Forelimb muscle (tissue), 1 donor: ENCODE results near the gene FAM174B. TPM values are rescaled to one million over a fixed set of nuclear protein-coding genes. Genes with fewer than 3 reads are reported as not detected.
A peak's percentile ranks its signal among the peaks of the same experiment; 100 is the strongest.

ENCODE experiments used
- DNase-seq: peaks from one replicate; pipeline ENCODE4 v3.0.0-alpha.2; 2013; ENCODE audit warnings: low read depth
- polyA plus RNA-seq: library from polyadenylated mRNA; unstranded; fragments of 120-200 nt; gene quantifications from one replicate; pipeline ENCODE4 v1.2.1, GENCODE V29; 2013; ENCODE audit not compliant: insufficient read length

FAM174B gene
- polyA plus RNA-seq = 18.9 TPM

DNA sequence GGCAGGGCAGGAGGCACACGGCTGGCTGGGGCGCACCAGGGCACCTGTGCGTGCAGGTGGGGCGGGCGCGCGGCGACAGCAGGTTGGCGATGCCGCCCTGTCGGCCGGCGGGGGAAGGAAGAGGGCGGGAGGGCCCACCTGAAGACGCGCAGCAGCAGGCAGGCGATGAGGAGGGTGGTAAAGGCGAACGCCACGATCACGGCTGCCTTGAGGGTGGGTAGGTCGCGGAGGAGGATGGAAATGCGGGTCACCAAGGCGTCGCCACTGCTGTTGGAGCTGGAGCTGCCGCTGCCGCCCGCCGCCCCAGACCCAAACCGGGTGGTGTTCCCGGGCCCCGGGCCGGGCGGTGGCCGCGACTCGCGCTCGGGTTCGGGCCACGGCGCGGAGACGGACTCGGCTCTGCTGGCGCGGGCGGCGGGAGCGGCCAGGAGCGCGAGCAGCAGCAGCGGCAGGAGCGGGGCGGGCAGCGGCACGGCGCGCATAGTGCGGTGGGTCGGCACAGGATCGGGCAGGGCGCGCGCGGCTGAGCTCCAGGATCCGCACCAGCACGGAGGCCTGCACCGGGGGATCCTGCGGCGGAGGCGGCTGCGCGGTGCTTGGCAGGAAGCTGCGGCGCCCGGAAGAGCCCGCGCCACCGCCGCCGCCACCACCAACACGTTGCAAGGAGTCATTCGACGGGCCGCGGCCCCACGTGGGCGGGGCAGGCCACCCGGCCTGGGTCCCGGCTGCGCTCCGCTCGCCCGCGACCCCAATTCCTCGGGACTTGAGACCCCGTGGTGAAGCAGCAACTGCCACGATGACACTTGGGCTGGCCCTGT is at the start of gene FAM174B:
Gene FAM174B, minus strand, starts transcription at position 598 of the 818 bp plus-strand sequence.
- DNase-seq = no peak

DNA sequence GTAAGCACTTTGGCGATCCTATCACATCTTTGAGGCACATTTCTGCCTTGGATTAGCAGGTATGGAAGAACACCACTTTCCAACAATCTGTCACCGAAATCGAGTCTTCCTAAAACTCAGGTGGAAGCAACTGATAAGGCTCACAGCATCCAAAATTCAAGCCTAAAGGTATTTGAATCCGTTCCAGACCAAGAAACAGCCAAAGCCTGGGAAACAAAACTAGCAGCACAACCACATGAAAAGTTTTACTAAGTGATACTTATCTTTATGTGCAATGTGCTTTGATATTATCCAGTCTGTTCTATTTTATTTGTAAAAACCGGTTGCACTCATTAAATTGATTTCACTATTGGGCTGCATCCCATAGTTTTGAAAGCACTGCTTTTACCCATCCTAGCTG is 40.5 kb upstream of the FAM174B start:
- DNase-seq = no peak

DNA sequence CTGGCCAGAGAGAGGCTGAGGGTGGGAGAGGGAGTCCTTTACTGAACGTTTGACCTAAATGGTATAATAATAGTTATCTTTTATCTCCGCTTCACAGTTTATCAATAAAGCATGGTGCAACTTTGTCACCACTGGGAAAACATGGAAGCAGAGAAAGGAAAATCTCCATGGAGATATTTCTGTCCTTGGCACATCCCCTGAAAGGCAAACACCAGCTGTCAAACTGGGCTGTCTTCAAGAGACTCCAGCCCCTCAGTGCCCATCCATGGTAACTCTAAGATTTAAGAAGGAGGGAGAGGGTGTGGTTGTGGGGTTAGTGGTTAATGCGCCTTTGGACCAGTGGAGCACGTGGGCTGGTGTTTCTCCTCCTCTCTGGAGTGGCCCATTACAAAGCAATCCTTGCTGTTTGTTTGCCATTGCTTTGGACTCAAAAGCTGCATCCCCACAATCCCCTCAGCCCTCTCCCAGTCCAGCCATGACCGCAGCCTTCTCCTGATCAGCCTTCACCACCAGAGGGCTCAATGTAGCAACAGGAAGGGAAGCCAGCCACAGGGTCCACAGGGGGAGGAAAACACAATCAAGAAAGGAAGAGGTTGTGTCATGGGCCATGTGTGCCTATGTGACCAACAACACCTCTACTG is 38.2 kb upstream of the FAM174B start:
- DNase-seq = no peak

DNA sequence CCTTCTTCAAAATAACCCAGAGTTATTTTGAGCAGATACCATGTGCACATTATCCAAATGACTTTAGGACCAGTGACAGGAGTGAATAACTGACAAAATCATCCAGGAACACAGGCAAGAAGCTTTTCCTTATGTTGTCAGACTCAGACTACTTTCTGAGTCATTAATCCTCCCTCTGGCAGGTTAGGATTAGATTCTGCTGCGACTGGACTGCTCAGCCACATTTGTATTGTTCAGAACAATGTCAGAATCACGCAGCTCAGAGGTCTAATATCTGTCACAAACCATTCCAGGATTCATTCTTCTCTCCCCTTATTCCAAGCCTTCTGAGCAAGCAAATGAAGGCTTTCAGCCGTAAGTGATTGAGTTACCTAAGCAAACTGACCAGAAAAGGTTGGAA is 34.8 kb upstream of the FAM174B start:
- no peak for DNase-seq

DNA sequence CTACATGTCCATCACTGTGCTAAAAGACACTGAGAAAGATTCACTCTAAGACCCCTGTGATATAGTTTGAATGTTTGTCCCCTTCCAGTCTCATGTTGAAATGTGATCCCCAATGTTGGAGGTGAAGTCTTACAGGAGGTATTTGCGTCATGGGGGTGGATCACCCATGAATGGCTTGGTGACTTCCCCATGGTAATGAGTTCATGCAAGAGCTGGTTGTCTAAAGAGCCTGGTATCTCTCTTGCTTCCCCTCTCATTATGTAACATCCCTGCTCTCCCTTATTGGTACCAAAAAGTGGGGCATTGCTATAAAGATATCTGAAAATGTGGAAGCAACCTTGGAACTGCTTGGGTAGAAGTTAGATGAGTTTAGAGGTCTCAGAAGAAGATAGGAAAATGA is 32.2 kb upstream of the FAM174B start:
- DNase-seq = no peak

DNA sequence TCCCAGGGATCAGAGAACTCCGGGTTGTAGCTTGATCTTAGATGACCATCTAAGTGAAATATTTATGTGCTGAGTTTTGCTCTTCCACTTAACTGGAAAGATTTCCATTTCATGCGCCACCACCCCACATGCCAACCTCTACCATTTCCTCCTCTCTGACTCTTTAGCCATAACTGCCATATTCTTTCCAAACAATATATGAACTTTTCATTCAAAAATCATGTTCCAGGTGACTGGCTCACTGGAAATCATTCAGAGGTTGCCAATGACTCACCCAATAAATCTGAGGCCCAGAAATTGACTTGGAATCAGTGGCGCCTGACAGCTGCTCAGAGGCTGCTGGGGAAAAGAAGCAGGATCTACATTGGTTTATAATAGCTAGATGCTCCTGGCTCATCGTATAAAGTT is 31.6 kb upstream of the FAM174B start:
- no peak for DNase-seq

DNA sequence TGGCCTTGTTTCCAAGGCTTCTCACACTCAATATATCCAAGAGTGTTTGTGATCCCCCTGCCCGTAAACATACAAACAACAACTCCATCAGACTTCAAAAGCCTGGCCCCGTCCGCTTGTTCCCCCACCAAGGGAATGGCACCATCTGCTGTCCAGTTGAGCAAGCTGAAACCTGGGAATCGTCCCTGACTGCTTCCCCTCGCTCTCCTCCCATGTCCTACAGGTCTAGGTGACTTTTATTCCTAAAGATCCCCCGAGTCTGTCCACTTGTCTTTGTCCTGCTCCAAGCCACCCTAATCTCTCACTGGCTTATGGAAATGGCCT is 27.9 kb upstream of the FAM174B start:
- DNase-seq = no peak

DNA sequence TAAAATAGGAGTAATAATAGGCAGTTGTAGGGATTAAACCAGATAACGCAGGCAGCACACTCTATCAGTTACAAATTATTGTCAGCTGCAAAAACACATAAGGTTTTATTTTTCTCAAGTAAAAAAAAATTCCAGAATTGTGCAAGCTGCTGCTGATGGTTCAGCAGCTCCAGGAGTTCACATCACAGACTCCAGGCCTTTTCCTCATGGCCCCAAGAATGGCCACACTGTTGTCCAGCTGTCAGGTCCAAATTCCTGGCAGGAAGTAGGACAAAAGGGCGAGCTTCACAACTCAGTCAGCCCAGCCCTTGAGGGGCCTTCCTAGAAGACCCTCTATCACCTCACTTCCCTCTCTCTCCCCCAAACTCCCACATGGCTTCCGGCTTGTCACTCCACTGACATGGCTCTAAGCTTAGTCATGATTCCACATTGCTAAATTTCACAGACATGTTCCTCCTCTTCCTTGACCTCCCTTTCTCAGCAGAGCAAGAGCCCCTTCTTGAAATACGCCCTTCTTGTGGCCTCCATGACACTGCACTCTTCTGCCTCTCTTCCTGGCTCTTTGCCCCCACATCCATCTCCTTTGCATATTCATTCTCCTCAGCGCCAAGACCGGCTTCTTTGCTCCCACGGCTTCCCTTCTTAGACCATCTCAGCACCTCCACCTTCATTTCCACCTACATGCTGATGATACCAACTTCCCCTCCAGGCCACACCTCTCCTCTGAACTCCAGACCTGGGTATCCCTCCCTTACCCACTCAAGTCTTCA is 27.4 kb upstream of the FAM174B start:
- no peak for DNase-seq

DNA sequence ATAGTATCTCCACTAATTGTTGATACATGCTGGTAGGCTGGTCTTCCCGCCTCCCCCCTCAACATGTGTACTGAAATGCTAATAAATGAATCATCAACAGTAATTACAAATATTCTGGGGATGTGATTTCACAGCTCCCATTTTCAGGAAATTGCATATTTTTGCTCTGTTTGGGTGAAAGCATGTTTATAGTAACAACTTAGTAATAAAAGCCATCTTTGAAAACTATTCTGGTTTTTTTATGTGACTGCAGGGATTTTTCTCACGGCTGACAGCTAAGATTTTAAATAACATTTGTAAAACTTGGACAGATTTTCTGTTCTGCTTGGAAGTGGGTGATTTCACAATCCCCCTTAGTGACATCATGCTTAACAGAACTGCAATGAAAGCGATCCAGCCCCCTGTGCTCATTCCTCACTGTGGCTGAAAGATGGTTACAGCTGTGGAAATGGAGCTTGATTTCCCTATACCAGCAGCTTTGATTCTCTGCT is 25.6 kb upstream of the FAM174B start:
- DNase-seq = peak; percentile 96

DNA sequence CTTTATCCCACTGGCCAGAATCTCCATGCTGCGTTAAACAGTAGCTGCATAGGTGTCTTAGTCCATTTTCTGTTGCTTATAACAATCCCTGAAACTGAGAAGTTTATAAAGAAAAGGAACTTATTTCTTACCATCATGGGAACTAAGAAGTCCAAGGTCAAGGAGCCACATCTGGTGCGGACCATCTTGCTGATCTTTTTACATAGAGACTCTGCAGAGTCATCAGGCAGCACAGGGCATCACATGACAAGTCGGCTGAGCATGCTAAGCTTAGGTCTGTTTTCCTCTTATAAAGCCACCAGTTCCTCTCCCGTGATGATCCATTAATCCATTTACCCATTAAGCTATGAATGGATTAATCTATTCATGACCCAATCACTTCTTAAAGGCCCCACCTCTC is 22.4 kb upstream of the FAM174B start:
- no peak for DNase-seq

DNA sequence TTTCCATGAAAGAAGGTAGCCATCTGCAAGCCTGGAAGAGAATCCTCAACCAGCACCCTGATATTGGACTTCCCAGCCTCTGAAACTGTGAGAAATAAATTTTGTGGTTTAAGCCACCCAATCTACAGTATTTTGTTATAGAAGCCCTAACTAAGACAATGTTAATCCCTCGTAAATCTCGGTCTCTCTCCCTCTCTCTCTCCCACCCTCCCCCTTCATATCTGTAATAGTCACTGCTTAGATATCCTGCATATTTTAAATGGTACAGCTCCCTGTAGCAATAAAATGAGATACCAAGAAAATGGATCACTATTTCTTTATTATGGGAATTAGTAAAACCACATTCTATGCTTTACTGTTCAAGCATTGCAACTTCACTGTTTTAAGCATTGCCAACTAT is 21.0 kb upstream of the FAM174B start:
- DNase-seq = no peak

DNA sequence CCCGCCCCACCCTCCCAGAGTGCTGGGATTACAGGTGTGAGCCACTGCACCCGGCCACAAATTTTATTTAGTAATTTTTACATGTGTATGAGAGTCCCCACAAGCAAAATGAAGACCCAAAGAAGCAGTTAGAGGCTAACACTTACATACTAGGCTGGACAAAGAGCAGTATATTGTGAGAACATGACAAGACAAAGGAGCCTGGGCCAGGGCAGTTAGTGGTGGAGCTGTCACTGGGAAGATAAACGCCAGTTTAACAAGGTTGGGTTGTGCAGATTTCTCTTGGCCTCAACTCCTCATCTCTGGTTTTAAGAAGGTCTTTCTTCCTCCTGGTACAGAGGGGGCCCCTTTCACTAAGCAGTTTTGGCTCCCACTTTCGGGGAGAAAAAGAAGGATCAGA is 19.9 kb upstream of the FAM174B start:
- no peak for DNase-seq

DNA sequence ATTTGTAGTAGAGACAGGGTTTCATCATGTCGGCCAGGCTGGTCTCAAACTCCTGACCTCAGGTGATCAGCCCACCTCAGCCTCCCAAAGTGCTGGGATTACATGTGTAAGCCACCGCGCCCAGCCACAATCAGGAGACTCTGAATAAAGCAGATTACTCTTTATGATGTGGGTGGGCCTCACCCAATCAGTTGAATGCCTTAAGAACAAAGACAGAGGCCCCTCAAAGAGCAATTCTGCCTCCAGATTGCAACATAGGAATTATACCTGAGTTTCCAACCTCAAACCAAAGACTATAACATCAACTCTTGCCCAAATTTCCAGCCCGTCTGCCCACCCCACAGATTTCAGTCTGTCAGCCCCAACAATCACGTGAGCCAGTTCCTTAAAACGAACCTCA is 18.8 kb upstream of the FAM174B start:
- DNase-seq = no peak

DNA sequence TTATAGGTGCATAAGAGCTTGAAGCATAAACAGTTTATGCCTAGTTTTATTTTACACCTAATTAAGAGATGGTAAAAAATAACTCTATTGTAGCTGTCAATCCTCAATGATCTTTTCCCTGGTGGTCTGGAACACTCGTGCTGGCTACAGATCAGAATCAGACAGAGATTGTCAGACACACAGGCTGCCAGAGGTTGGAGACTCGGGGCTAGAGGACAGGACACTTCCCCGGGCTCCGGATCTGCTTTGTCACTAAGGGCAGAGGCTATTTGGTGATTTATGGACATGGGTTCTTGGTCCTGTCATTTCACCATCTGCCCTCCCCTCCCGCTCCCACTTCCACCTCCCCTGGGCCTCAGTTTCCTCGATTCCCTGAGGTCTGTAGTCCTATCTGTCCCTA is 16.5 kb upstream of the FAM174B start:
- DNase-seq = no peak

DNA sequence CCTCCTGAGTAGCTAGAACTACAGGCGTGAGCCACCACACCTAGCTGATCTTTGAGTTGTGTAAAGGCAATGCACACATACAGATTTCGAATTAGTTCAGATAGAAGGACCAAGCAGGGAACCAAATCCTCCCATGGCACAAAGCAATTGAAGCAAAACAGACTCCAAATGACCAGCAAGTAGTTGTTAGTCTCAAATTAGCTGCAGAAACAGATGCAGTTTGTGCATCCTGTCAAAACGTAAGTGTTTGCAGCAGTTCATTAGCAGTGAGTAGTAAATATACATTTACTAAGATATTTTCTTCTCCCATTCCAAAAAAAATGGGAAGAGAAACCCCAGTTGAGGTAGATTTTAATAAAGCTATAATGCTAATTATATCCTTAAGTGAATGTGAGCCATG is 15.8 kb upstream of the FAM174B start:
- no peak for DNase-seq

DNA sequence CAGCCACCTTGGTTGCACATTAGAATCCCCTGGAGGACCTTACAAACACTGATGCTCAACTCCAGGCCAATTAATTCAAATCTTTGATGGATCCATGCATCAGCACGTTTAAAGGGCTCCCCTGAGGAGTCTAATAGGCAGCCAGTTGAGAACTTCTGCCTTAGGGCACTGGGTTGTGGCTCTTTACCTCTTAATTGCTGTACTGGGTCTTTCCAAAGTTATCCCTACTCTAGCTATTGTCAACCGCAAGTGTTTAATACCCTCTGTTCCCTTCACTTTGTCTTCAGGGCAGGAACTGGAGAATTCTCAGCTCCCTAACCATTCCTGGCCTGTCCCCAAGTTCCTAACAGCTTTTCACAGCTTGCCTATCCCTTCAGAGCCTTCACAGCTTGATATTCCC is 15.0 kb upstream of the FAM174B start:
- no peak for DNase-seq

DNA sequence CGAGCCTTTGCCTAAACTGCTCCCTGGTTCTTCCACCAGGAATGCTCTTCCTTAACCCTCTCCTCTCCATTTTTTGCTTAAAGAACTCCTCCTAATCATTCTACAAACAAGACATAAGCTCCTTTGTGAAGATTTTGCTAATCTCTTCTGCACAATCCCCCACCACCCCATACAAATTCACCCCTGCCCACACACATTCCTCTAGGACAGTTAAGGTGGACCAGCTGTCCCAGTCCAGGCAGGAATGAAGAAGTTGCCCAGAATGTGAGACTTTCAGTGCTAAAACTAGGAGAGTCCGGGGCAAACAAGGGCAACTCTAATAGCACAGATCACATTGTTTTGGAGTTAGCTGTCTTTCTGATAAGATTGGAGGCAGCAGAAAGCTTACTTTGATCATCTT is 13.9 kb upstream of the FAM174B start:
- no peak for DNase-seq

DNA sequence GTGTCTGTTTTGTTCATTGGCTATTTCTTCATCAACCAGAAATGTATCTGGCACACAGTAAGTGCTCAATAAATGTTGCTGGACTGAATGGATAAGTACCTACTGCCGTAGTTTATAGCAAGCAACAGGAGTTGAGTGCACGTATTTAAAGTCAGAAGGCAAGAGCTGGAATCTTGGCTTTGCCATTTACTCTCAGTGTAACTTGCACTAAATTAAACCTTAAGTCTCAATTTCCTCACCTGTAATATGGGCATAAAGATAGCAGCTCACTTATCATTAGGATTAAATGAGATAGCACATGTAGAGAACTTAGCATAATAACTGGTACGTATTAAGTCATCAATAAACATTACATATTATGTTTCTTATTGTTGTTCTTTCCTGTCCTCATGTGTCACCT is 13.0 kb upstream of the FAM174B start:
- DNase-seq = no peak

DNA sequence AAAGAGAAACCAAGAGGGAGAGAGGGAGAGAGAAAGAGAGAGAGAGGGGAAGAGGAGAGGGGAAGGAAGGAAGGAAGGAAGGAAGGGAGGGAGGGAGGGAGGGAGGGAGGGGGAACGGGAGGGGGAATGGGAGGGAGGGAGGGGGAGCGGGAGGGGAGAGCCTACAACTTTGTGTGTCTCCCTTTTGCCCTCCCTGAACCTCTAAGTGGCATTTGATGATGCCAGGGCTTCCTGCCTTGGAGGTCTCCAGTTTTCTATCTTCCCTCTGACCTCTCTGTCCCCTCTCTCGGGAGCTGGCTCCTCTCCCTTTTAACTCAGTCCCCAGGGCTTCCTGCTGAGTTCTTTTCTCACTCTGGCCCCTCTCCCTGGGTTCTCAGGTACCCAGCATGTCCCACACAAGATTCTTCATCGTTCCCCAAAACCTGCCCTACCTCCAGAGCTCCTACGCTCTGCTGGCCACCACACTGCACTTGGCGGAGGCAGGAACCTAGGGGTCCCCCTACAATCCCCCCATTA is 12.5 kb upstream of the FAM174B start:
- DNase-seq = no peak

DNA sequence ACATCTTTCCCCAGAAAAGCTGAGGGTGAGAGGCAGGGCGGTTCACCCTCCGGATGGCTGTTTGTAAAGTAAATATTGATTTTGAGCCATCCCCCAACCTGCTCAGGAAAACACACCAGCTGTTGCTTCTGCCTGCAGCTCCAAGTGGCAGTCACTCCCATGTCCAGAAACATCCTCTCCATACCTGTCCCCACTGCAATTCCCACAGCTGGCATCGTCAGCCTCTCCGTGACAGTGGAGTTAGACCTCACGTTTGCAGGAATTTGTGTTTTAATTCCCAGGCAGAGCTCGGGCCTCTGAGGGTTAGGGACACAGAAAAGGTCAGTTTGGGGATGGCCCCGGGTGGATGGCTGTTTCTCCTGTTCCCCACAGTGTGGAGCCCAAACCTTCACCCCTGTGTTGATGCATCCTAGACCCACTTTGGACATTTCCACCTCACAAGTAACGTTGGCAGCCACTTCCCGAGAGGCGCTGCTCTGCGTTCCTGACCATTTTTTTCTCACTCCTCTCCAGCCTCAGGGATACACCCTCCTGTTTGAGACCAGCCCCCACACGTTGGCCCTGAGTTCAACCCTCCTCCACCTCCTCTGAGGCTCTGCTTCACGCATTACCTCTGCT is 11.8 kb upstream of the FAM174B start:
- no peak for DNase-seq

DNA sequence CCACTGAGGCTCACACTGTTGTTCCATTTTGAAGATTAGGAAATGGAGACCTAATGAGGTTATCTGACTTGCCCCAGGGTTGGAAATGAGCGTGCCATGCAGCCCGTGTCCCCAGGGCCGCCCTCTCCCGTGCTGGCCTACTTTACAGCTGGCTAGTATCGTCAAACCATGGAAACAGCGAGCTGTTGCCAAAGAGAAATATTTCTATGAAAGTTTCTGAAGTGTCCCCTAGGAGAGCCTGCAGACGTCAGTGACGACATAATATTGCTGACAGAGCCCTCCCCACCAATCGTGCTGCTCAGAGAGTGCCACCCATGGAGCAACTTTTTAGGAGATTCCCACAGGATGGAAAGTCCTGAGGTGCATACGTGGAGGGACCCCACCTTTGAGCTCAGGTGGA is 11.2 kb upstream of the FAM174B start:
- no peak for DNase-seq

DNA sequence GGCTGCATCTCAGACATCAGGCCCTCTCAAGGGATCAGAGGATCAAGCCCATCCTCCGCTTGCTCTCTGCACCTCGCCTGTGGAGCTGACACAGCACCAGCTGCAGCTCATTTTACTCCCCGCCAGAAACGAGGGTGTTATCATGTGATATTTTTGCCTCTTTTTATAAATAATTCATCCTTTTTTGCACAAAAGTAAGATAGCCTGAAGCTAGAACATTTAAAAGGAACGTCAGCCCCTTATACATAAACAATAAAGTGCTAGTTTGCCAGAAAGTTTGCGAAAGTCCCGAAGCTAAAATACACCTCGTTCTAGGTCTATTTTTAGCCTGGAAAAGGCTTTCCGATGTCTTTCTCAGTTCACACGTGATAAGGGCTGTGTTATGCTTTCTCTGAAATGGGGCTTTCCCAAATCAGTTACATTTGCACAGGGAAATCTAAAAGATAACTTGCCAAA is 9.6 kb upstream of the FAM174B start:
- DNase-seq = peak; percentile 60
